Nephron (organoid): ENCODE results near the gene GDF2.

Source experiments
- H3K27ac Mint-ChIP-seq, 3 experiments: 2 replicates each; pipeline ENCODE4 v1.8.0; 2020; ENCODE audit warnings: mixed read lengths in 3 of 3, mild to moderate bottlenecking in 2 of 3, moderate library complexity in 1 of 3
- H3K27me3 Mint-ChIP-seq: 2 replicates; pipeline ENCODE4 v1.8.0; 2021; ENCODE audit warnings: low read depth, mild to moderate bottlenecking, moderate library complexity, mixed read lengths
- H3K36me3 Mint-ChIP-seq: 2 replicates; pipeline ENCODE4 v1.8.0; 2020; ENCODE audit warnings: low read depth, mixed read lengths
- H3K4me1 Mint-ChIP-seq: 2 replicates; pipeline ENCODE4 v1.8.0; 2020; ENCODE audit warnings: mixed read lengths
- H3K4me3 Mint-ChIP-seq, 3 experiments: 2 replicates each; pipeline ENCODE4 v1.8.0; 2020; ENCODE audit warnings: mild to moderate bottlenecking in 3 of 3, mixed read lengths in 3 of 3, moderate library complexity in 2 of 3
- H3K9me3 Mint-ChIP-seq: 2 replicates; pipeline ENCODE4 v1.8.0; 2020; ENCODE audit warnings: mixed read lengths
- TF ChIP-seq, protein P1 (sequence below), 3 experiments: fragments of 200-600 bp; sonication (generic); IDR thresholded peaks; one replicate each; pipeline ENCODE4 v1.5.0; 2021; ENCODE audit warnings: antibody characterized with exemption in 3 of 3; ENCODE audit not compliant: unreplicated experiment in 3 of 3

GDF2 gene

DNA sequence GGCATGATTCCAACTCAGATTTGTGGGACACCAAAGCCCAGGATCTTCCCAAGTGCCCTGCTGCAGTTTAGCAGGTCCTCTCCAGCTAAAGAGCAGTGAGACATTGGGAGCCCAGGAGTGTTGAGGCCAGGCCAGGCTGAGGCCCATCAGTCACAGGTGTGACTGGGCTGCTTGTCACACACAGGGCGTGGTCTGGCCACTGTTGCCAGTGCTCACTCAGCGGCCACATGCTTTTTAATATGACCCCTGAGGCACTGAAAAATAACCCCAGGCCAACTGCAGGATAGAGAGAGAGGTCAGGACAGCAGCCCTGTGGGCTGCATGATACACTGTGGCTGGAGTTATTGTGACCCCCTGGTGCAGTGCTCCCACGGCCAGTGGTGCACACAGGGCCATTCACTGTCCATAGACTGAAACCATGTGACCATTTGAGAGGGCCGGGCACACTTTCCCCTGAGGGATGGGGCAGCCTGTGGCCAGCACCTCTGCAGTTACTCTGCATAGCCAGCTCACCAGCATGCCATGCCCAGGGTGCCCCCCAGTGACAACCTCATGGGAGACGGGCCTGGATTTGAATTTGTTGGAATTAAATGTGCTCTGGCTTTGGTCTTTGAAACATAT is 4.2 kb downstream of the GDF2 start:
- Mint-ChIP-seq H3K36me3 (no peaks in the 10 kb centered on the region), H3K4me1 (no peaks in the 10 kb centered on the region), H3K4me3 (no peak overlapping the region), H3K27me3 (peaks cover 17% of the 10 kb centered on the region), H3K27ac (no peak overlapping the region), H3K9me3 (no peaks in the 10 kb centered on the region)
- TF ChIP-seq, protein P1, sequence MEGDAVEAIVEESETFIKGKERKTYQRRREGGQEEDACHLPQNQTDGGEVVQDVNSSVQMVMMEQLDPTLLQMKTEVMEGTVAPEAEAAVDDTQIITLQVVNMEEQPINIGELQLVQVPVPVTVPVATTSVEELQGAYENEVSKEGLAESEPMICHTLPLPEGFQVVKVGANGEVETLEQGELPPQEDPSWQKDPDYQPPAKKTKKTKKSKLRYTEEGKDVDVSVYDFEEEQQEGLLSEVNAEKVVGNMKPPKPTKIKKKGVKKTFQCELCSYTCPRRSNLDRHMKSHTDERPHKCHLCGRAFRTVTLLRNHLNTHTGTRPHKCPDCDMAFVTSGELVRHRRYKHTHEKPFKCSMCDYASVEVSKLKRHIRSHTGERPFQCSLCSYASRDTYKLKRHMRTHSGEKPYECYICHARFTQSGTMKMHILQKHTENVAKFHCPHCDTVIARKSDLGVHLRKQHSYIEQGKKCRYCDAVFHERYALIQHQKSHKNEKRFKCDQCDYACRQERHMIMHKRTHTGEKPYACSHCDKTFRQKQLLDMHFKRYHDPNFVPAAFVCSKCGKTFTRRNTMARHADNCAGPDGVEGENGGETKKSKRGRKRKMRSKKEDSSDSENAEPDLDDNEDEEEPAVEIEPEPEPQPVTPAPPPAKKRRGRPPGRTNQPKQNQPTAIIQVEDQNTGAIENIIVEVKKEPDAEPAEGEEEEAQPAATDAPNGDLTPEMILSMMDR (IDR thresholded peaks at IDR 0.05; ENCODE audit: unreplicated experiment in 3 of 3): no peak

DNA sequence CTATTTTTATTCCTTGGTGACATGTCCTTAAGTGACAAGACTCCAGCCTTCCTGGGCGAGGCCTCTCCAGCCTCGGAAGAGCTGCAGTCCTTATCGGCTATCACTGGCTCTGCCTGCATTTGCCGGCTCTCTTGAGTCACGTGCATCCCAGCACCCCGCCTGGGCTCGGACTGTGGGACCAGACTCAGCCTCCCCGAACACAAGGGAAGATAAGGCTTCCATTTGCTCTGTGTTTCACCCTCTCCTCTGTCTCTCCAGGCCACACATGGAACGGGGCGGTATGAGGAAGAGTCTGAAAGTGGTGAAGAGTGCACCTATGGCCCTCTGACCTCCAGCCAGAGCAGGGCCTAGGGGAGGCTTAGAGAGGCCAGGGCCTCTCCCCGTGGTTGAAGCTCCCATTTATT is 4.7 kb downstream of the GDF2 start:
- Mint-ChIP-seq H3K9me3 (no peaks in the 10 kb centered on the region), H3K36me3 (no peaks in the 10 kb centered on the region), H3K27me3 (peaks cover 17% of the 10 kb centered on the region), H3K4me1 (no peaks in the 10 kb centered on the region), H3K4me3 (no peak overlapping the region), H3K27ac (no peak overlapping the region)
- TF ChIP-seq, protein P1 (IDR thresholded peaks at IDR 0.05; ENCODE audit: unreplicated experiment in 3 of 3): no peak

- Mint-ChIP-seq H3K27ac (no peak overlapping the region), H3K4me3 (no peak overlapping the region), H3K36me3 (no peaks in the 10 kb centered on the region), H3K27me3 (peaks cover 18% of the 10 kb centered on the region), H3K9me3 (no peaks in the 10 kb centered on the region), H3K4me1 (no peaks in the 10 kb centered on the region)
- TF ChIP-seq, protein P1 (IDR thresholded peaks at IDR 0.05; ENCODE audit: unreplicated experiment in 3 of 3): no peak
Observed at GRCh38 chr10:47329855-47330254, 7.6 kb downstream of the GDF2 start.

DNA sequence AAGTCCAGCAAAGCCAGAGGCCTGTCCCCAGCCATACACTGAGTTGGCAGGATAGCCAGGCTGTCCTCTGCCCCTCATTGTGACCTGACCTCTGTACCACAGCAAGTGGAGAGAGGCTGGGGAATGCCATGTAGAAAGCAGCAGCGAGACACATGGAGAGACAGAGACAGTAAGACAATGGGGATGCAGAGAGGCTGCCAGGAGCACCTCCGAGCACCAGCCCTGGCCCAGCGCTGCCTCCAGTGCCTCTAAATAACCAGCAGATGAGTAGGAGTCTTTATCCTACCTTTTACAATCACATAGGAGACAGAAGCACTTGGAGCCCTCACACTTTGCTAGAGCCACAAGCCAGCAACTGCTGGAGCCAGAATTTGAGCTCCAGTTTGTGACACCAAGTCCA is 8.1 kb downstream of the GDF2 start:
- Mint-ChIP-seq H3K27ac (no peak overlapping the region), H3K9me3 (no peaks in the 10 kb centered on the region)
- TF ChIP-seq, protein P1 (IDR thresholded peaks at IDR 0.05; ENCODE audit: unreplicated experiment in 3 of 3): no peak

GRCh38 chr10:47330804-47331203 is 8.6 kb downstream of the GDF2 start:
- Mint-ChIP-seq H3K9me3 (no peaks in the 10 kb centered on the region), H3K27ac (no peak overlapping the region), H3K4me3 (no peak overlapping the region), H3K27me3 (peaks cover 12% of the 10 kb centered on the region), H3K36me3 (no peaks in the 10 kb centered on the region), H3K4me1 (no peaks in the 10 kb centered on the region)
- TF ChIP-seq, protein P1 (IDR thresholded peaks at IDR 0.05; ENCODE audit: unreplicated experiment in 3 of 3): no peak

More for the DNA sequence above, 8.1 kb downstream of the GDF2 start:
- Mint-ChIP-seq H3K4me1 (no peaks in the 10 kb centered on the region), H3K27me3 (peaks cover 15% of the 10 kb centered on the region), H3K36me3 (no peaks in the 10 kb centered on the region), H3K4me3 (no peak overlapping the region)

- no peaks in the 10 kb centered on the region for H3K4me1 Mint-ChIP-seq
- no peak overlapping the region for H3K4me3 Mint-ChIP-seq
- TF ChIP-seq, protein P1 (IDR thresholded peaks at IDR 0.05; ENCODE audit: unreplicated experiment in 3 of 3): no peak
- no peaks in the 10 kb centered on the region for H3K36me3 Mint-ChIP-seq
- H3K27ac Mint-ChIP-seq: no peak overlapping the region
- H3K27me3 Mint-ChIP-seq: peaks cover 15% of the 10 kb centered on the region
- H3K9me3 Mint-ChIP-seq: no peaks in the 10 kb centered on the region
Observed at GRCh38 chr10:47331491-47331890, 9.2 kb downstream of the GDF2 start.
